CD4-positive, alpha-beta T cell (primary cell): ENCODE results near the gene DCTD. TPM values are rescaled to one million over a fixed set of nuclear protein-coding genes. Genes with fewer than 3 reads are reported as not detected.

Experiments used
- ATAC-seq: fragments of 200-7000 bp; cut with Tn5 transposase; one replicate; pipeline ENCODE4 v1.10.0; 2022; ENCODE audit warnings: mild to moderate bottlenecking; ENCODE audit not compliant: poor library complexity
- CTCF ChIA-PET: fragments of 350-600 bp; sonication (Branson Sonifier 250); formaldehyde crosslinking; loops from one replicate; lab custom pipeline; 2021; ENCODE audit warnings: antibody characterized with exemption, inconsistent platforms; lab: Charles Lee
- POLR2A ChIA-PET: fragments of 350-600 bp; sonication (Branson Sonifier 250); formaldehyde crosslinking; loops from one replicate; lab custom pipeline; 2021; ENCODE audit warnings: antibody characterized with exemption, inconsistent platforms; lab: Charles Lee
- DNase-seq, 14 experiments: peaks; one replicate each; pipeline ENCODE4 v3.0.0-alpha.2; 2013 to 2020; ENCODE audit warnings: mixed read lengths in 2 of 14
- H3K27ac ChIP-seq, 2 donors: one replicate each; pipeline versions ENCODE4 v1.5.1 to v1.7.0; 2013; ENCODE audit warnings: low read length in 2 of 2, low read depth in 1 of 2, mild to moderate bottlenecking in 1 of 2
- H3K27me3 ChIP-seq, 2 experiments: 1 replicate in 1 of 2; 2 replicates in 1 of 2; pipeline versions ENCODE4 v1.6.1 to v1.7.0; 2013; ENCODE audit warnings: low read length in 2 of 2, control low read depth in 1 of 2, mild to moderate bottlenecking in 1 of 2, moderate library complexity in 1 of 2; ENCODE audit not compliant: insufficient read depth in 2 of 2, control insufficient read depth in 1 of 2
- H3K36me3 ChIP-seq: one replicate; pipeline ENCODE4 v1.6.1; 2013; ENCODE audit warnings: low read length, control low read depth; ENCODE audit not compliant: insufficient read depth
- H3K4me1 ChIP-seq: one replicate; pipeline ENCODE4 v1.6.1; 2013; ENCODE audit warnings: low read length, control low read depth; ENCODE audit not compliant: insufficient read depth
- H3K4me3 ChIP-seq: one replicate; pipeline ENCODE4 v1.5.1; 2013; ENCODE audit warnings: mild to moderate bottlenecking, low read length, moderate library complexity
- H3K9me3 ChIP-seq, 2 experiments: 1 replicate in 1 of 2; 2 replicates in 1 of 2; pipeline versions ENCODE4 v1.6.1 to v1.7.0; 2013; ENCODE audit warnings: low read length in 2 of 2, mild to moderate bottlenecking in 2 of 2, control low read depth in 1 of 2, moderate library complexity in 1 of 2; ENCODE audit not compliant: control insufficient read depth in 1 of 2, insufficient read depth in 1 of 2
- H3K27ac Mint-ChIP-seq: one replicate; pipeline ENCODE4 v1.8.0; 2020; ENCODE audit warnings: mixed read lengths
- H3K27me3 Mint-ChIP-seq: one replicate; pipeline ENCODE4 v1.8.0; 2021; ENCODE audit warnings: mixed read lengths
- H3K36me3 Mint-ChIP-seq: one replicate; pipeline ENCODE4 v1.8.0; 2021; ENCODE audit warnings: low read depth, mixed read lengths
- H3K4me1 Mint-ChIP-seq: one replicate; pipeline ENCODE4 v1.8.0; 2021; ENCODE audit warnings: low read depth, mixed read lengths
- H3K4me3 Mint-ChIP-seq: one replicate; pipeline ENCODE4 v1.8.0; 2020; ENCODE audit warnings: mild to moderate bottlenecking, mixed read lengths
- H3K9me3 Mint-ChIP-seq: one replicate; pipeline ENCODE4 v1.8.0; 2020; ENCODE audit warnings: mixed read lengths
- CTCF ChIP-seq: fragments of 200-600 bp; IDR thresholded peaks from one replicate; pipeline ENCODE4 v1.8.0; 2022; ENCODE audit warnings: antibody characterized with exemption, mild to moderate bottlenecking
- intact Hi-C, 2 experiments: fragments of 100-400 bp; cut with DNase I in 1 of 2; cut with micrococcal nuclease in 1 of 2; formaldehyde crosslinking; loops; one replicate each; pipeline versions ENCODE4 v1.15.1 to v1.9.0; 2023 to 2025; cut with DNase I, micrococcal nuclease
- total RNA-seq, 174 experiments: library from RNA in 2 of 174; stranded (reverse) in 2 of 174; gene quantifications; one replicate each; pipeline ENCODE4 v1.2.3 and lab custom pipeline; 2021 to 2026

The DCTD gene
- total RNA-seq, 2 experiments from 2014 or later: 49.4 to 54.3 TPM

- Mint-ChIP-seq H3K4me3 (no peak overlapping the region), H3K9me3 (peaks cover 2% of the 10 kb centered on the region), H3K36me3 (peaks cover 71% of the 10 kb centered on the region), H3K27ac (no peak overlapping the region), H3K27me3 (no peaks in the 10 kb centered on the region), H3K4me1 (no peaks in the 10 kb centered on the region)
- ChIA-PET POLR2A (no interaction called here), CTCF (no interaction called here)
- DNase-seq: no peak
- Histone ChIP-seq H3K9me3 (peaks cover 14 to 16% of the 10 kb centered on the region in 2 experiments), H3K36me3 (peaks cover 36% of the 10 kb centered on the region), H3K27me3 (no peaks in the 10 kb centered on the region), H3K4me3 (no peak overlapping the region), H3K27ac (no peak overlapping the region), H3K4me1 (no peaks in the 10 kb centered on the region)
- no peak for ATAC-seq
- TF ChIP-seq CTCF: no peak
- intact Hi-C loops: no loop called here
Observed at GRCh38 chr4:182884040-182884439, 33.1 kb downstream of the DCTD start.

GRCh38 chr4:182883351-182883750 lies 33.8 kb downstream of the DCTD start:
- TF ChIP-seq CTCF: no peak
- Mint-ChIP-seq H3K27me3 (no peaks in the 10 kb centered on the region), H3K4me3 (no peak overlapping the region), H3K36me3 (peaks cover 64% of the 10 kb centered on the region), H3K27ac (no peak overlapping the region), H3K9me3 (peaks cover 2% of the 10 kb centered on the region), H3K4me1 (no peaks in the 10 kb centered on the region)
- intact Hi-C loops: no loop called here
- peaks cover 14 to 16% of the 10 kb centered on the region in 2 experiments for H3K9me3 ChIP-seq
- no peak overlapping the region for H3K27ac ChIP-seq
- no peak for ATAC-seq
- no peaks in the 10 kb centered on the region for H3K27me3 ChIP-seq
- no peak overlapping the region for H3K4me3 ChIP-seq
- no peak for DNase-seq
- CTCF ChIA-PET: no interaction called here
- H3K4me1 ChIP-seq: no peaks in the 10 kb centered on the region
- POLR2A ChIA-PET: no interaction called here
- H3K36me3 ChIP-seq: peaks cover 30% of the 10 kb centered on the region

GRCh38 chr4:182881914-182882313 lies 35.3 kb downstream of the DCTD start:
- ChIA-PET POLR2A (no interaction called here), CTCF (no interaction called here)
- no peaks in the 10 kb centered on the region for H3K27me3 Mint-ChIP-seq
- Histone ChIP-seq H3K27me3 (no peaks in the 10 kb centered on the region), H3K4me3 (no peak overlapping the region), H3K9me3 (peaks cover 10 to 14% of the 10 kb centered on the region in 2 experiments), H3K36me3 (peaks cover 20% of the 10 kb centered on the region), H3K4me1 (no peaks in the 10 kb centered on the region), H3K27ac (no peak overlapping the region)
- no peak for TF ChIP-seq CTCF
- no peak overlapping the region for H3K4me3 Mint-ChIP-seq
- peaks cover 61% of the 10 kb centered on the region for H3K36me3 Mint-ChIP-seq
- intact Hi-C loops: no loop called here
- H3K9me3 Mint-ChIP-seq: peaks cover 2% of the 10 kb centered on the region
- no peaks in the 10 kb centered on the region for H3K4me1 Mint-ChIP-seq
- ATAC-seq: no peak
- no peak overlapping the region for H3K27ac Mint-ChIP-seq
- DNase-seq: no peak
